Right lung (tissue), 5 donors: Measurements from ENCODE around the gene IRAG1. TPM values are rescaled to one million over a fixed set of nuclear protein-coding genes. Genes with fewer than 3 reads are reported as not detected.
"Not testable (repeated sequence)": the region's sequence is repeated elsewhere in the genome, so short reads cannot be mapped to it uniquely, and the experiment has no call there.

Experiments used
- DNase-seq, 2 donors: peaks; one replicate each; pipeline ENCODE4 v3.0.0-alpha.2; 2013
- polyA plus RNA-seq, 5 donors: library from polyadenylated mRNA; unstranded; fragments of 120-200 nt; gene quantifications; one replicate each; pipeline versions ENCODE4 v1.2.1 to v1.2.3, GENCODE V29; 2013; ENCODE audit warnings: inconsistent platforms in 1 of 5, low replicate concordance in 1 of 5; ENCODE audit not compliant: insufficient read length in 5 of 5, insufficient read depth in 1 of 5

The IRAG1 gene
- polyA plus RNA-seq, 5 donors: 9.7 to 21.0 (median 13.3) TPM

DNA sequence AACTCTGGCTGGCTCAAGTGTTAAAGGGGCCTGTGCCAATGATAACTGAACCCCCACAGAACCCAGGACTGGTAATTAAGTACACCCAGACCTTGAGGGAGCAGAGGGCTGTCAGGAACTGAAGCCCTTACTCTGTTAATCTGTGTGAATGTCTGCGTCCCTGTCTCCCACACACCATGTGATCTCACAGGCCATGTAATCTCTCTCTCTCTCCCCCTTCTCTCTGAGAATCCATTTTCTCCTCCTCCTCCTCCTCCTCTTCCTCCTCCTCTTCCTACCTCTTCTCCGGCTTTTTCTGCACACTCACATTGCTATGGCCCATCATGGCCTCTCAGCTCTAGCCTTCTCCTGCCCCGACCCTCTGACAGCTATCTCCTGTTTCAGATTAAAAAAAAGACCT lies 14.6 kb upstream of the IRAG1 start:
- no peak for DNase-seq

DNA sequence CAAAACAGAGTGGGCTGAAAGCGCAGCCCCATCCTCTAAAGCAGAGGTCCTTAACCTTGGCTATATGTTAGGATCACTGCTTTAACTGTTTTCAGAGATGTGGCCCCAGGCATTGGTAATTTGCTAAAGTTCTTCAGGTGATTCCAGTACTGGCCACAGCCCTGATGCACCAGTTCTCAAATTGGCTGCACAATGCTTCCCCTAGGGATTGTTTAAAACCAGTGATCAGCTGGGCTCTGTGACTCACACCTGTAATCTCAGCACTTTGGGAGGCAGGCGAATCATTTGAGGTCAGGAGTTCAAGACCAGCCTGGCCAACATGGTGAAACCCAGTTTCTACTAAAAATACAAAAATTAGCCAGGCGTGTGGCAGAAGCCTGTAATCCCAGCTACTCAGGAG lies 8.4 kb upstream of the IRAG1 start:
- no peak for DNase-seq

GRCh38 chr11:10699072-10699471 lies 5.5 kb upstream of the IRAG1 start:
- no peak for DNase-seq

DNA sequence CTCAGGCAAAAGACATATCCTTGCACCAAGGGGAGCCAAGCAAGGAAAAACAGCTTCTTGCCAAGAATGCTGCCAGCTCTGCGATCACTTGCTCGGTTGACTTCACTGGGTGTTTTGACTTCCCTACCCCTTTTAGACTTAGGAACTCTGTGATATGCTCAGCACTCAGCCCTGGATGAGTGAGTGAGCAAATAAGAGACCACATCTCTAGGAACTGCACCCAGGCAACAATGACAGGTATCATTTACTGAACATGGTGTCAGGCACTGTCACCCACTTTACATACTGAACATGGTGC lies 3.7 kb upstream of the IRAG1 start:
- no peak for DNase-seq

DNA sequence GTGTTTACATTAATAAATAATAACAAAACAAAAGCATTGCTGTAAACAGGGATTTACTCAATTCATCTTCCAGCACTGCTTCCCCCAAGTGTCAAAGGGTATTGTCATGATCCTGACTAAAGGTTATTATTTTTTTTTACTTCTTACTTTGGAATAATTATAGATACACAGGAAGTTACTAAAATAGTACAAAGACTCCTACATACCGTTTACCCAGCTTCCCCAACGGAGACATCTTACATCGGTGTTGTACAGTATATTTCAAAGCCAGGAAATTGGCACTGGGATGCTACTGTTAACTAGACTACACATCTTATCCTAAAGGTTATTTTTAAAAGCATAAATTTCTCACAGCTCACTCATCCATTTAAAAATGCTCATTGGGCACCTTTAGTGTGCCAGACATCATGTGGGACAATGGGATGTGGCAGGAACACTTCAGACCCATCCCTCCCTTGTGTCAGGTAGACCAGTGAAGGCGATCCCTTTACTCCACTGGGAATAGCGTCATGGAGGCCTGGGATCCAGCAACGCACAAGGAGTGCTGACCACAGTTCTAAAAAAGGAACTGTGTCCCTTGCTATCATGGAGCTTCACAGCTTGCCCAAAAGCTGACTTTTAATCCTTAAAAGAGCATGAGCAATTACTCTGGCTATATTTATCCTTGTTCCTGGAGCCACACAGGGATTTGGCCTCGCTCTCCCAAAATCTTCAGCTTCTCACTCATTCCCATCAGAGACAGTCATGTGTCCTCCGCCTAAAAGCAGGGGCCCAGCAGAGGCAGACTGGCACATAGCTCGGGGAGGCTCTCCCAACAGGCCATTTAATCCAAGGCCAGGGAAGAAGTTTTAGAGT lies 3.1 kb upstream of the IRAG1 start:
- no peak for DNase-seq

DNA sequence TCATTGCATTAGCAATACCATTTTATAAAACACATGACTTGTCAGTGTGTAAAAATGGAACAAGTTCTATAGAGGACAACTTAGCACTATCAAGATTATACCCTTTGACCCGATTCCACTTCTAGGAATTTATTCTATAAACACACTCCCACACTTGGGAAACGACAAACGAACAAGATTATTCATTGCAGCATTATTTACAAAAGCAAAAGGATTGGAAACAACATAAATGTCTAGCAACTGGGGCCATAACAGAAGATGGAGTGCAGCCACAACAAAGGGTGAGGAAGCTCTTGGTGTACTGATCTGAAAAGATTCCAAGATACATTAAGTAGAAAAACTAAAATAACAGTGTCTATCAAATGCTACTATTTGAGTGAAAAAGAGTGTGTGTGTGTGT lies 2.3 kb upstream of the IRAG1 start:
- no peak for DNase-seq

GRCh38 chr11:10694486-10695239 lies 1.1 kb upstream of the IRAG1 start:
- DNase-seq: no peak

- DNase-seq: no peak
Measured at GRCh38 chr11:10692531-10693115, 932 bp downstream of the IRAG1 start.

- no peak for DNase-seq
Measured at GRCh38 chr11:10688401-10688800, 5.2 kb downstream of the IRAG1 start.

GRCh38 chr11:10686311-10686710 lies 7.2 kb downstream of the IRAG1 start:
- no peak for DNase-seq

- no peak for DNase-seq
Measured at GRCh38 chr11:10683429-10683828, 10.1 kb downstream of the IRAG1 start.

- DNase-seq: no peak
Measured at GRCh38 chr11:10680956-10681487, 12.5 kb downstream of the IRAG1 start.

GRCh38 chr11:10680279-10680678 lies 13.3 kb downstream of the IRAG1 start:
- DNase-seq: not testable (repeated sequence)

GRCh38 chr11:10679644-10680043 lies 13.9 kb downstream of the IRAG1 start:
- no peak for DNase-seq

DNA sequence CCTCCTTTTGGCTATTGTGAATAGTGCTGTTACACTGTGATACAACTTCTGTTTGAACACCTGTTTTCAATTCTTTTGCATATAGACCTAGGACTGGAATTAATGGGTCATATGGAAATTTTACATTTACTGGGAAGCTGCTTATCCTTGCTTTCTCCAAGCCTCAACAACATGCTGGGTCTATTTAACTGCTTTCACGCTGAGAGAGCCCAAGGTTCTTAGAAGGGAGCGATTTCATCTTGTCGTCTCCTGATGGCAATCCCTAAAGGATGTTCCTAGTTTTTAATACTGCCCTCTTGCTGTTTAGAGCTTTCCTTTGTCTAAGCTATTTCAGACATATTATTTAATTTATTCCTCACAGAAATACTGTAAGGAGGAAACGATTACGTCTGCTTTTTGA lies 15.5 kb downstream of the IRAG1 start:
- DNase-seq: no peak

DNA sequence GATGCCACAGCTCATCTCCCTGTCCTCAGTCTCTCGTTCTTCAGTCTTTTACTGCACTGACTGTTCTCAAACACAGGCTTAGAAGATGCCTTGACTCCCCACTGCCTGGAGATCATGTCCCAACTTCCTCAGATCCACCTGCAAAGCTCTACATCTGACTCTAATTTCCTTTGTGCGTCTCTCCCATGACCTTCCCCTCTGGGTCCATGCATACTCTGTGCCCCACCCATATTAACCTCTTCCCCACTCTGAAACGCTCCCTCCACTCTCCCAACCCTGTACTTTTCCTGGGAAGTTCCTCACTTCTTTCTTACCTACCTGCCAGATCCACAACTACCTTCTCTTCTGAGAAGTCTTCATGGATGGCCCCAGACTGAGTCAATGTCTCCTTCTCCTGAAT lies 16.6 kb downstream of the IRAG1 start:
- DNase-seq: no peak

- DNase-seq: no peak
Measured at GRCh38 chr11:10674911-10675440, 18.6 kb downstream of the IRAG1 start.

GRCh38 chr11:10674440-10674855 lies 19.1 kb downstream of the IRAG1 start:
- DNase-seq: no peak

- DNase-seq: no peak
Measured at GRCh38 chr11:10673501-10674062, 20.0 kb downstream of the IRAG1 start.

- DNase-seq: no peak
Measured at GRCh38 chr11:10670099-10670498, 23.5 kb downstream of the IRAG1 start.

GRCh38 chr11:10669258-10670033 lies 24.1 kb downstream of the IRAG1 start:
- DNase-seq: no peak
